Activated T-helper 2 cell treated with anti-CD3 and anti-CD28 coated beads, Interferon-gamma antibody, Interleukin-2, Interleukin-4, amounts not matched to agents 10 μg/mL and 5 μg/mL and 100 μg/mL, durations not matched to agents 14 hours and 24 hours and 36 hours (primary cell): ENCODE results near the gene RPL13. TPM values are rescaled to one million over a fixed set of nuclear protein-coding genes. Genes with fewer than 3 reads are reported as not detected.

ENCODE experiments used
- DNase-seq: peaks from one replicate; pipeline ENCODE4 v3.0.0; 2021; ENCODE audit warnings: low spot score
- H3K27ac Mint-ChIP-seq: one replicate; pipeline ENCODE4 v1.8.0; 2021; ENCODE audit warnings: mixed read lengths
- H3K27me3 Mint-ChIP-seq: one replicate; pipeline ENCODE4 v1.8.0; 2021; ENCODE audit warnings: low read depth, mixed read lengths
- H3K36me3 Mint-ChIP-seq: one replicate; pipeline ENCODE4 v1.8.0; 2021; ENCODE audit warnings: low read depth, mixed read lengths
- H3K4me1 Mint-ChIP-seq: one replicate; pipeline ENCODE4 v1.8.0; 2021; ENCODE audit warnings: low read depth, mixed read lengths
- H3K4me3 Mint-ChIP-seq: one replicate; pipeline ENCODE4 v1.8.0; 2021; ENCODE audit warnings: low read depth, mild to moderate bottlenecking, moderate library complexity, mixed read lengths
- H3K9me3 Mint-ChIP-seq: one replicate; pipeline ENCODE4 v1.8.0; 2021; ENCODE audit warnings: mixed read lengths
- intact Hi-C: fragments of 100-400 bp; cut with micrococcal nuclease; formaldehyde crosslinking; loops from one replicate; pipeline ENCODE4 v1.15.1; 2023
- total RNA-seq: library from RNA; stranded (reverse); gene quantifications from 2 replicates; pipeline ENCODE4 v1.2.3, GENCODE V29; 2022

Gene RPL13
- total RNA-seq, 1 donor from 2014 or later: 2,406 TPM

DNA sequence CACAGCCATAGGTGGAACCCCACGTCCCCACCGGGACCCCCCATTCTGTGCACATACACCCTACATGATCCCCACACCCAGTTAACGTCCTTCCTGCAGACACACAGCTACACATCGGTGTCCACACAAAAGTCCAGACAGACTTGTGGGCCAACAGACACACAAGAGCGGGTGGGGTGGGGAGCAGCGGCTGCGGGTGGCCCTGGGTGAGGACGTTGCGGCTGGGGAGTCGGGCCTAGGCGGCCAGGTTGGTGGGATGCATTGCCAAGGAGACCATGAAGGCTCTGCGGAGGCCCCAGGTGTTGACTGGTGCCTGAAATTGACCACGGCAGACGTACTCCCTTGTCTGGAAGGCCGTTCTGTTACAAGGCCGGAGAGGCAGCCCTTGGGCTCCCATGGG lies 44.3 kb downstream of the RPL13 start:
- DNase-seq: no peak
- H3K36me3 Mint-ChIP-seq: no peaks in the 10 kb centered on the region
- H3K27ac Mint-ChIP-seq: no peak overlapping the region
- peaks cover 8% of the 10 kb centered on the region for H3K4me1 Mint-ChIP-seq
- H3K4me3 Mint-ChIP-seq: no peak overlapping the region
- no peaks in the 10 kb centered on the region for H3K27me3 Mint-ChIP-seq
- no peaks in the 10 kb centered on the region for H3K9me3 Mint-ChIP-seq
- intact Hi-C loops: no loop called here

DNA sequence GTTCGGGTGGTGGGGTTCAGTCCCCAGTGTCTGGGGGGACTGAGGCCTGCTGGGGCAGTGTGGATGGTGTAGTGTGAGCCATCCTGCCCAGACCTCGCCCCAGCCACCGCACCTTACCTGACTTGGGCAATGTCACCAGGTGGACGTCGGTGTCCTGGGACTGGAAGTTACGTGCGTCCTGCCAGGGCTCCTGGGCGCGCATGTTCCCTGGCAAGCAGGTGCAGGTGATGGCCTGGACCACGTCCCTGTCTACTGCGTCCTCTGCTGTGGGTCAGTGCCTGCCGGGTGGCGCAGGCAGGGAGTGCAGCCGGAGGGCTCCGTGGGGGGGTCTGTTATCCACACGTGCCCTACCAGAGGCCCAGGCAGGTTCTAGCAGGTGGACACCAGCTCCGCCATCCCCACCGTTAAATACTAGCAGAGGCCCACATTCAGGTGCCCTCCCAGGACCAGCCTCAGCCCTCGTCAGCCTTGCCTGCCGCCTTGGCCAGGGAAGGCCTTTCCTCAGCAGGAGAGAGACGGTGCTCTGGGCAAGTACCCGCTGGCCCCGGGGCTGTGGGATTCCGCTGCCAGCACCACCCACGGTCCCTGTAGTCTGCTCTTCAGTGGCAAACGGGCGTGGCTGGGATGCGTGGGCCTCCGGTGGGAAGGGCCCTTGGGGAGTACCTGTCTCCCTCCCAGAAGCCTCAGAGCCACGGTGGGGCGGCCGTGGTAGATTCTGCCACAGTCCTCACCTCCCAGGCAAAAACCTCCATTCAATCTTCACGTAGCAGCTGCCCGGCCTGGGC lies 44.9 kb downstream of the RPL13 start:
- no peaks in the 10 kb centered on the region for H3K27me3 Mint-ChIP-seq
- intact Hi-C loops: no loop called here
- peaks cover 8% of the 10 kb centered on the region for H3K4me1 Mint-ChIP-seq
- no peak for DNase-seq
- H3K36me3 Mint-ChIP-seq: no peaks in the 10 kb centered on the region
- H3K4me3 Mint-ChIP-seq: no peak overlapping the region
- no peaks in the 10 kb centered on the region for H3K9me3 Mint-ChIP-seq
- no peak overlapping the region for H3K27ac Mint-ChIP-seq

DNA sequence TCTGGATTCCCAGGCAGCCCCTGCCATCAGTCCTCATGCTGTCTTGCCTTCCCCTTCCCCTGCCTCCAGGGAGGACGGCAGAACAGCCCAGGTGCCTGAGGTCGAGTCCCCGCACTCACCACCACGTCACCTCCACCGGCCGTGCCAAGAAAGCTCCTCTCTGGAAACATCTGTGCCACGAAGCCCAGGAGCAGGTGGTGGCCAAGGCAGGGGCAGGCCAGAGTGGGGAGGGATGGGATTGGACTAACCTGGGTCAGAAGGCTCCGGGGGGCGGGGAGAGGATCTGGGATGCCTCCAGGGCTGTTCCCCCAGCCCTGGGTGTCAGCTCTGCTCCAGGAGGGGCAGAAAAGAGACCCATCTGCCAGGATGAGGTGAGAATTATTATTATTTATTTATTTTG lies 45.5 kb downstream of the RPL13 start:
- H3K4me1 Mint-ChIP-seq: peaks cover 8% of the 10 kb centered on the region
- H3K36me3 Mint-ChIP-seq: no peaks in the 10 kb centered on the region
- intact Hi-C loops: no loop called here
- H3K27me3 Mint-ChIP-seq: no peaks in the 10 kb centered on the region
- H3K27ac Mint-ChIP-seq: no peak overlapping the region
- no peaks in the 10 kb centered on the region for H3K9me3 Mint-ChIP-seq
- no peak overlapping the region for H3K4me3 Mint-ChIP-seq
- no peak for DNase-seq

DNA sequence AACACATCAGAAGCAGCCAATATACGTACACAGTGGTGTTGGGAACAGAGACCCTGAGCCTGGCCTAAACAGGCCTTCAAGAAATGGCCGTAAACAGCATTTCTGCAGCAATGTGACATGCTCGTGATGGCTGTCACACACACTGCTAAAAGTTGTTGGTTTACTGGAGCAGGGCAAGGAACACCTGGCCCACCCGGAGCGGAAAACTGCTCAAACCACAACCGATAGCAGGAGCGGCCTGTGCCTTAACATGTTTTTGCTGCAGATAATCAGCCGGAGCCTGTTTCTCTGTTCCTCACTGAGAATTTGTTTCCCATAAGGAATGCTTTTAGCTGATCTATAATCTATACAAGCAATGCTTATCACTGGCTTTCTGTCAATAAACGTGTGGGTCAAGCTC lies 47.0 kb downstream of the RPL13 start:
- no peak for DNase-seq
- H3K27me3 Mint-ChIP-seq: no peaks in the 10 kb centered on the region
- H3K36me3 Mint-ChIP-seq: no peaks in the 10 kb centered on the region
- H3K4me3 Mint-ChIP-seq: no peak overlapping the region
- H3K27ac Mint-ChIP-seq: no peak overlapping the region
- H3K4me1 Mint-ChIP-seq: peaks cover 8% of the 10 kb centered on the region
- H3K9me3 Mint-ChIP-seq: no peaks in the 10 kb centered on the region
- intact Hi-C loops: no loop called here

DNA sequence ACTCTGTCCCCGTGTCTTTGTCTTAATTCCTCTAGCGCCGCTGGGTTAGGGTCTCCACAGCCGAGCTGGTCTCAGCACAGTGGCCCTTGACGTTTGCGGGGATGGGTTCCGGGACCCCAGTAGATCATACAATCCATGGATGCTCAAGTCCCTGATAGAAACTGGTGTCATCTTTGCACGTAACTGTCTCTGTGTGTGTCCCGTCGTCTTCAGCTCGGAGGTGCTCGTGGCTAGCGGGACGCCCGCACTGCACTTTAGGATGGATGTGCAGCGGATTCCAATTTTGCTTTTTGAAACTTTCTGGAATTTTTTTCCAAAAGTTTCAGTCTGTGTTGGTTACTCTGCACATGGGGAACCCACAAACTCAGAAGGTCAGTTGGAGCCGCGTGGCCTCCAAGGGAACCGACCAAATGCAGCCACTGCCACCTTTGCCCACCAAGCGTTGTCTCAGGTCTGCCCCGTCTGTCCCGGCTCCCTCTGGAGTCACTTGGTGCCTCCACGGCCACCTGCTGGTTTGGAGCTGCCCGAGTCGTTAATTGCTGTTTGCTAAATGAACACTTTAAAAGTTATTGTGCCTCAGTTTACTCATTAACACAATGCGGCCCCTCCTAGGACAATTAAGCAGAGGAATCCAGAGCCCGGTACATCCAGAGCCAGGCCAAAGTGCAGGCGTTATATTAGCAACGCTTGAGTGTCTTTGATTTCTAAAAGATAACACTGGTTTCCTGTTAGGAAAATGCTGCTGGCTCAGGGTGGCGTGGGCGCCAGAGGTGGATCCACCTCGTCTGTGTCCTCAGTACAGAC lies 47.7 kb downstream of the RPL13 start:
- Mint-ChIP-seq H3K27ac (no peak overlapping the region), H3K27me3 (no peaks in the 10 kb centered on the region), H3K9me3 (no peaks in the 10 kb centered on the region), H3K4me1 (peaks cover under 1% of the 10 kb centered on the region), H3K36me3 (no peaks in the 10 kb centered on the region), H3K4me3 (no peak overlapping the region)
- no peak for DNase-seq
- intact Hi-C loops: no loop called here

DNA sequence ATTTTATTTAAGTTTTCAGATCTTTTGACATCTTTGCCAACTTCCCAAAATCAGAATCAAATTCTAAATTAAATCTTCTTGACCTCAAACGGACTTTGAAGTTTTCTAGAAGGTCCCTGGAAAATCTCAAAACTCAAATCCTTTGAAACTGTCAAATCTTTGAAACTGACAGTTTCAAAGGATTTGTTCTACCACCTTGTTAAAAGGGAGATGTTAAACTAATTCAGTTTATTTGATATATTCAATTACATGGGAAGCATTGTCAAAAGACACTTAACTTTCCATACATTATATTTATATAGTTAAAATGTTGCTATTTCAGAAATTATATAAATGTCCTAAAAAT lies 49.6 kb downstream of the RPL13 start:
- H3K27me3 Mint-ChIP-seq: no peaks in the 10 kb centered on the region
- no peak overlapping the region for H3K4me3 Mint-ChIP-seq
- intact Hi-C loops: no loop called here
- no peak for DNase-seq
- no peaks in the 10 kb centered on the region for H3K36me3 Mint-ChIP-seq
- H3K4me1 Mint-ChIP-seq: no peaks in the 10 kb centered on the region
- H3K9me3 Mint-ChIP-seq: no peaks in the 10 kb centered on the region
- H3K27ac Mint-ChIP-seq: no peak overlapping the region

DNA sequence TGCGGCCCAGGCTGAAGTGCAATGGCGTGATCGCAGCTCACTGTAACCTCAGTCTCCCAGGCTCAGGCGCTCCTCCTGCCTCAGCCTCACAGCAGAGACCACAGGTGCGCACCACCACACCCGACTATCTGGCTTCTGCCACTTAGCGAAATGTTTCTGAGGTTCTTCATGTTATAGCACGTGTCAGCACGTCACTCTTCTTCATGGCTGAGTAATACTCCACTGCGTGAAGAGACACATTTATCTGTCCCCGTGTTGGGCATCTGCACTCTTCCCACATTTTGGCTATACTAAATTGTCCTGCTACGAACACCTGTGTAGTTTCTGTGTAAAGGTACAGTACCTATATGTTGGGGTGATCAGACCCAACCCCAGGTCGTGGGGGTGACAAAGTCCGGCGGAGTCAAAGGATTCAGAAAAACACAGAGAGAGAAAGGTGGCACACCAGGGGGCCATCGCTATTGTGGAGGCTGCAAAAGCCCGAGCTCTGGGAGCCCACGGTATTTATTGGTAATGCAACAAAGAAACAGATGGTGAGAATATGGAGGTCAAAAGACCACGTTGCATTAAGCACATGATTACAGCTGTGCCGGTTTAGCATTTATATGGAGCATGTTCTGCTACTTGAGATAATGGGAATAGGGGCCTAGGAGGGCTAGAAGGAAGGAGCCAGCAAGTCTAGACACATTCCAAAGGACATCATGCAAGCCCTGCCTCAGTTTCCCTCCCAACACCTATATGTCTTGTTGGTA lies 52.1 kb downstream of the RPL13 start:
- intact Hi-C loops: no loop called here
- Mint-ChIP-seq H3K36me3 (peaks cover 3% of the 10 kb centered on the region), H3K9me3 (peaks cover 9% of the 10 kb centered on the region), H3K27me3 (no peaks in the 10 kb centered on the region), H3K4me3 (no peak overlapping the region), H3K27ac (no peak overlapping the region), H3K4me1 (peaks cover 4% of the 10 kb centered on the region)
- no peak for DNase-seq

DNA sequence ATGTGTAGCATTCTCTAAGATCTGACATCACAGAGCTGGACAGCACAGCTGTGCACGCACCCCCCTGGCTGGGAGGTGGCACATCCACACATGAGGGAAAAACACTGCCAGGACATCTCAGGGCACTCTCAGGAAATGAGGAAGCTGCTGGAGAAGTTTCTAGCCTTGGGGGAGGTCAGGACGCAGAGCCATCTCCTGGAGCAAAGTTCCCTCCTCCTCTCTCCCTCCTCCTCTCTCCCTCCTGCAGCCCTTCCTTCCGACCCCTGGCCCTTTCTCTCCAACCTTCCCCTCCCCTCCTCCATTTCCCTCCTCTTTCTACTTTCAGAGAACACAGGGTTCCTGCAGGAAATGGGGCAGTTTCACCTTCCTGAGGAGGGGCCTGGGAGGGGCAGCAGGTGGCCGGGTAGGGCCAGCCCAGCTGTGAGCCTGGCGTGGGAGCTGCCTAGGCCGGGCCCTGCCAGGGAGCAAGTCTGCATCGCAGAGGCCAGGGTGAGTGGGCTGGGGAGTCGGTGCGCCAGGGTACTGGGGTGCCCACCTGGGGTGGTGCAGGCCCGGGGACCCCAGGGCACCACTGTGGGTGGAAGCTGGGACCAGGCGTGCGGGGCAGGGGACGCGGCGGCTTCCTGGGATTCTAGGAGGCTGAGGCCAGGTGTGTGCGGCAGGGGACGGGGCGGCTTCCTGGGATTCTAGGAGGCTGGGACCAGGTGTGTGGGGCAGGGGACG lies 52.9 kb downstream of the RPL13 start, which contains the start of gene DPEP1:
TSS of gene DPEP1 (plus strand) at position 412 of the 723 bp plus-strand sequence. CDS start 16,769 bp downstream, outside the sequence.
- Mint-ChIP-seq H3K4me3 (no peak within 1 kb of the TSS), H3K4me1 (peaks cover 4% of the 10 kb centered on the region), H3K27ac (no peak within 1 kb of the TSS), H3K9me3 (peaks cover 9% of the 10 kb centered on the region), H3K36me3 (peaks cover 3% of the 10 kb centered on the region), H3K27me3 (no peaks in the 10 kb centered on the region)
- intact Hi-C loops: no loop called here
- no peak for DNase-seq

DNA sequence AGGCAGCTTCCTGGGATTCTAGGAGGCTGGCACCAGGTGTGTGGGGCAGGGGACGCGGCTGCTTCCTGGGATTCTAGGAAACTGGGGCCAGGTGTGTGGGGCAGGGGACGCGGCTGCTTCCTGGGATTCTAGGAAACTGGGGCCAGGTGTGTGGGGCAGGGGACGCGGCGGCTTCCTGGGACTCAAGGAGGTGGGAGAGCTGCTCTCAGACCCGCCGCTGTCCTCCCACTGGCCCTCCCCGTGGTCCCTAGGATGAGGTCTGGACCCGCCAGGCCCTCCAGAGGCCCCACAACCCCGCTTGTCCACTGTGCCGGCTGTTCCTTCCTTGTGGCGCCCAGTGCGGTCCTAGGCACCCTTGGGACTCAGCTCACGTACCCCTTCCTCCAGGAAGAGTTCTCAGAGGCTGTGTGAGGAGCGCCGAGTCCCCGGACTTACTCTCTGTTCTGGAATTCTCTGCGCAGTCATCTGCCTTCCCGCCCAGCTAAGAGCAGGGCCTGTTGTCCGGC lies 53.5 kb downstream of the RPL13 start:
- Mint-ChIP-seq H3K36me3 (peaks cover 3% of the 10 kb centered on the region), H3K27me3 (no peaks in the 10 kb centered on the region), H3K9me3 (peaks cover 9% of the 10 kb centered on the region), H3K4me1 (peaks cover 4% of the 10 kb centered on the region), H3K27ac (no peak overlapping the region), H3K4me3 (no peak overlapping the region)
- DNase-seq: no peak
- intact Hi-C loops: no loop called here

Other genes starting within 250 kb of the RPL13 start
- 142 and 144 TPM in 2 replicates for gene ANKRD11, start 70.1 kb upstream of the RPL13 start, total RNA-seq
- gene SPG7, start 52.3 kb upstream of the RPL13 start, total RNA-seq: 115 and 125 TPM in 2 replicates
- gene CPNE7, start 15.1 kb downstream of the RPL13 start, total RNA-seq: 19.8 and 25.7 TPM in 2 replicates
- not detected in 2 replicates for gene DPEP1, start 53.0 kb downstream of the RPL13 start, total RNA-seq
- 80.0 and 89.0 TPM in 2 replicates for gene CHMP1A, start 97.0 kb downstream of the RPL13 start, total RNA-seq
- 15.5 and 16.6 TPM in 2 replicates for gene SPATA33, start 97.2 kb downstream of the RPL13 start, total RNA-seq
- 95.5 and 103 TPM in 2 replicates for gene CDK10, start 126.0 kb downstream of the RPL13 start, total RNA-seq
- 10.9 and 12.9 TPM in 2 replicates for gene SPATA2L, start 141.0 kb downstream of the RPL13 start, total RNA-seq
- gene VPS9D1, start 160.2 kb downstream of the RPL13 start, total RNA-seq: 4.6 and 4.8 TPM in 2 replicates
- 34.4 and 35.5 TPM in 2 replicates for gene ZNF276, start 160.9 kb downstream of the RPL13 start, total RNA-seq